MCF 10A (cell line): ENCODE measurements around the gene CALN1. TPM values are rescaled to one million over a fixed set of nuclear protein-coding genes. Genes with fewer than 3 reads are reported as not detected.
"Not testable (repeated sequence)": the region's sequence is repeated elsewhere in the genome, so short reads cannot be mapped to it uniquely, and the experiment has no call there.

Source experiments
- BruUV-seq: library from RNA; stranded (reverse); fragments of 400-500 nt; replicated peaks from 2 replicates; lab custom pipeline; 2021; lab: Mats Ljungman, UMichigan
- CTCF ChIA-PET: fragments of 300-600 bp; sonication (Branson Sonifier 250); formaldehyde crosslinking; extraction: SDS; loops from one replicate; lab custom pipeline; 2021; ENCODE audit warnings: antibody characterized with exemption, inconsistent platforms; lab: Yijun Ruan, JAX
- POLR2A ChIA-PET: fragments of 300-600, 350-650 bp; sonication (Branson Sonifier 250); formaldehyde crosslinking; extraction: SDS; loops from one replicate; lab custom pipeline; 2020; ENCODE audit warnings: antibody characterized with exemption, inconsistent platforms; lab: Yijun Ruan, JAX
- DNase-seq: peaks from one replicate; pipeline ENCODE4 v3.0.0-alpha.2; 2018; ENCODE audit not compliant: unreplicated experiment
- H3K27ac Mint-ChIP-seq: one replicate; pipeline ENCODE4 v1.8.0; 2022; ENCODE audit warnings: mild to moderate bottlenecking, low read depth, mixed read lengths; ENCODE audit not compliant: unreplicated experiment
- H3K27me3 Mint-ChIP-seq: one replicate; pipeline ENCODE4 v1.8.0; 2022; ENCODE audit warnings: mixed read lengths; ENCODE audit not compliant: insufficient read depth, unreplicated experiment
- H3K36me3 Mint-ChIP-seq: one replicate; pipeline ENCODE4 v1.8.0; 2022; ENCODE audit warnings: mild to moderate bottlenecking, moderate library complexity, mixed read lengths; ENCODE audit not compliant: insufficient read depth, unreplicated experiment
- H3K4me1 Mint-ChIP-seq: one replicate; pipeline ENCODE4 v1.8.0; 2022; ENCODE audit warnings: mixed read lengths; ENCODE audit not compliant: insufficient read depth, unreplicated experiment
- H3K4me3 Mint-ChIP-seq: one replicate; pipeline ENCODE4 v1.8.0; 2022; ENCODE audit warnings: mild to moderate bottlenecking, moderate library complexity, mixed read lengths; ENCODE audit not compliant: unreplicated experiment
- H3K9me3 Mint-ChIP-seq: one replicate; pipeline ENCODE4 v1.8.0; 2022; ENCODE audit warnings: mixed read lengths; ENCODE audit not compliant: unreplicated experiment
- CTCF ChIP-seq: fragments of 200-600 bp; IDR thresholded peaks from one replicate; pipeline ENCODE4 v1.8.0; 2022; ENCODE audit warnings: antibody characterized with exemption, mild to moderate bottlenecking; ENCODE audit not compliant: unreplicated experiment
- intact Hi-C: fragments of 100-400 bp; cut with micrococcal nuclease; formaldehyde crosslinking; loops from 2 replicates; pipeline ENCODE4 v1.14.1; 2022
- total RNA-seq: library from RNA; stranded (reverse); gene quantifications from 2 replicates; pipeline ENCODE4 v1.2.3, GENCODE V29; 2022

The CALN1 gene
- total RNA-seq, 1 experiment from 2014 or later = not detected

- Mint-ChIP-seq H3K9me3 (peaks cover 20% of the 10 kb centered on the region), H3K36me3 (no peaks in the 10 kb centered on the region), H3K27me3 (no peaks in the 10 kb centered on the region), H3K27ac (no peak overlapping the region), H3K4me1 (peaks cover 7% of the 10 kb centered on the region), H3K4me3 (no peak overlapping the region)
- no peak for DNase-seq
- ChIA-PET POLR2A (no interaction called here), CTCF (interaction anchor here (1.0 kb wide), 1 partner anchor 15 kb away, joined by 3 read pairs; no protein-coding TSS in a partner anchor)
- TF ChIP-seq CTCF = no peak
- BruUV-seq = no TSS peak
- intact Hi-C loops = no loop called here
Measured at GRCh38 chr7:71937840-71938371, 474.2 kb downstream of the CALN1 start.

GRCh38 chr7:71935674-71936073 lies 476.5 kb downstream of the CALN1 start:
- Mint-ChIP-seq H3K36me3 (no peaks in the 10 kb centered on the region), H3K27ac (no peak overlapping the region), H3K4me3 (no peak overlapping the region), H3K9me3 (peaks cover 20% of the 10 kb centered on the region), H3K4me1 (peaks cover 7% of the 10 kb centered on the region), H3K27me3 (no peaks in the 10 kb centered on the region)
- no peak for DNase-seq
- ChIA-PET CTCF (interaction anchor here (0.9 kb wide), 1 partner anchor 199 kb away, joined by 3 read pairs; no protein-coding TSS in a partner anchor), POLR2A (no interaction called here)
- no peak for TF ChIP-seq CTCF
- no TSS peak for BruUV-seq
- intact Hi-C loops = no loop called here

GRCh38 chr7:71933426-71933825 lies 478.7 kb downstream of the CALN1 start:
- no peak for DNase-seq
- H3K4me3 Mint-ChIP-seq = no peak overlapping the region
- CTCF ChIA-PET = no interaction called here
- intact Hi-C loops = no loop called here
- no TSS peak for BruUV-seq
- peaks cover 7% of the 10 kb centered on the region for H3K4me1 Mint-ChIP-seq
- no peak overlapping the region for H3K27ac Mint-ChIP-seq
- H3K36me3 Mint-ChIP-seq = no peaks in the 10 kb centered on the region
- no peaks in the 10 kb centered on the region for H3K27me3 Mint-ChIP-seq
- TF ChIP-seq CTCF = no peak
- POLR2A ChIA-PET = no interaction called here
- H3K9me3 Mint-ChIP-seq = peaks cover 20% of the 10 kb centered on the region

GRCh38 chr7:71925663-71926062 lies 486.5 kb downstream of the CALN1 start:
- Mint-ChIP-seq H3K4me1 (no peaks in the 10 kb centered on the region), H3K4me3 (no peak overlapping the region), H3K27me3 (no peaks in the 10 kb centered on the region), H3K9me3 (peaks cover 14% of the 10 kb centered on the region), H3K36me3 (peaks cover 7% of the 10 kb centered on the region), H3K27ac (no peak overlapping the region)
- intact Hi-C loops = no loop called here
- ChIA-PET CTCF (interaction anchor here (0.5 to 1.2 kb wide), 3 partner anchors 568 to 860 kb away, joined by 3 read pairs; no protein-coding TSS in a partner anchor), POLR2A (no interaction called here)
- BruUV-seq = no TSS peak
- TF ChIP-seq CTCF = no peak
- DNase-seq = no peak

GRCh38 chr7:71914204-71914603 lies 497.9 kb downstream of the CALN1 start:
- not testable (repeated sequence) for H3K27me3 Mint-ChIP-seq, BruUV-seq
- CTCF ChIA-PET = interaction anchor here (0.6 to 1.2 kb wide), 2 partner anchors 10 to 1019 kb away, joined by 3 to 5 read pairs; no protein-coding TSS in a partner anchor

More at GRCh38 chr7:71914204-71914603, 497.9 kb downstream of the CALN1 start:
- H3K4me3 Mint-ChIP-seq, DNase-seq, H3K4me1 Mint-ChIP-seq, H3K36me3 Mint-ChIP-seq, POLR2A ChIA-PET, H3K27ac Mint-ChIP-seq, intact Hi-C loops: not testable (repeated sequence)
- H3K9me3 Mint-ChIP-seq = peaks cover 15% of the 10 kb centered on the region
